NCI-H446 treated with DMSO at 0.1 percent for 48 hours (cell line): ENCODE results near the gene COLEC12.
A peak's percentile ranks its signal among the peaks of the same experiment; 100 is the strongest.

Source experiments
- DNase-seq: peaks from one replicate; lab custom pipeline; 2025; lab: John Stamatoyannopoulos, UW

Gene COLEC12

DNA sequence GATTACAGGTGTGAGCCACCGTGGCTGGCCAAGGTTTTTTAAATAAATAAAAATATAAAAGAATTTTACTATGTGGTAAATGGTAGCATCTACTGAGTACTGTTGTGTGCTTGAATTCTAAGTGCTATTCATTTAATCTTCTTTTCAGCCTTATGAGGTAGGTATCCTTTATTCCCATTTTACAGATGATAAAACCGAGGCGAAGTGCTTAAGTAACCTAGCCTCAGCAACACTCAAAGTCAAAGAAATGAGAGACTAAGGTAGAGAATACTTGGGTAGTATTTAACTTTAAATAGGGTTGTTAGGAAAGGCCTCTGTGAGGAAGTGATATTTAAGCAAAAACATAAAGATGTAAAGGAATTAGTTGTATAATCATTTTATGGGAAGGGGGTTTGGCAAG, 227.0 kb downstream of the COLEC12 start:
- DNase-seq = no peak

- DNase-seq = no peak
These were observed 227.9 kb downstream of the COLEC12 start for GRCh38 chr18:272650-273049.

DNA sequence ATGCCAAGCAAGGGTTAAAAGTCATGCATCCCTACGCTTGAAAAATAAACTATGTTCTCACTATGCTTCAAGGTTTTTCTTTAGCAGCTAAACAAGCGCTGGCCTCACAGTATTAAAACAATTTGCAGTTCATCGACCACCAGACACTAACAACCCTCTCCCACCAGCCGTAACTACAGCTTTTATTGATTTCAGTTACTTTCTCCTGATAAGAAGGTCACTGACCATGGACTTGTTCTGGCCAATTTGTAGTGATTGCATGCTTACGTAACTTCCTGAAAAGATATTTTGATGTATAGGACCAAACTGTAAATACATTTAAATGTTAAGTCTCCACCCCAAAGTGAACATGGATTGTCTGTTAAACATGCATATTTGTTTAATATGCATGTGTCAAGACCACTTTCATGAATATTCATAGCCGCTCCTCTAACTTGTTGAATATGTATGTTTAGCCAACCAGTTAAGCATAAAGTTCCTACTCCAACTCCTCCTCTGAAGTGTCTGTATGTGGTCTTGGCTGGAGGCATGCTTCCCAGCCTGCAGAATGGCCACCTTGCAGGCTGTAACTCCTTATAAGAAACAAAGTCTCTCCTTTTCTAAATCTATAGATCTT, 230.9 kb downstream of the COLEC12 start:
- no peak for DNase-seq

- DNase-seq = peak; percentile 69
These were observed 232.6 kb downstream of the COLEC12 start, which contains the start of gene THOC1 for GRCh38 chr18:267688-268552. Gene THOC1 (minus strand): TSS chr18:268047. CDS start chr18:268019, 28 bp downstream.

- DNase-seq = no peak
These were observed 233.2 kb downstream of the COLEC12 start for GRCh38 chr18:267380-267687.
